Body of pancreas (tissue), 4 donors: ENCODE results near the gene CBR4. TPM values are rescaled to one million over a fixed set of nuclear protein-coding genes. Genes with fewer than 3 reads are reported as not detected.
"Not testable (repeated sequence)": the region's sequence is repeated elsewhere in the genome, so short reads cannot be mapped to it uniquely, and the experiment has no call there.

Experiments
- ATAC-seq: fragments of 150-250 bp; one replicate; pipeline ENCODE4 v1.9.1; 2016
- DNase-seq, 4 donors: peaks; one replicate each; pipeline ENCODE4 v3.0.0-alpha.2; 2019
- H3K27ac ChIP-seq, 4 donors: fragments of 200-600 bp; sonication (generic); 1 replicate in 3 of 4; 2 replicates in 1 of 4; pipeline versions ENCODE4 v1.5.1 to v1.6.1; 2016 to 2019; ENCODE audit warnings: mild to moderate bottlenecking in 1 of 4, mixed read lengths in 1 of 4, moderate library complexity in 1 of 4
- H3K27me3 ChIP-seq, 2 donors: fragments of 200-600 bp; sonication (generic); one replicate each; pipeline ENCODE4 v1.6.0; 2016; ENCODE audit warnings: mild to moderate bottlenecking in 1 of 2
- H3K36me3 ChIP-seq, 2 donors: fragments of 200-600 bp; sonication (generic); replicated peaks in 1 of 2; 2 replicates each; pipeline ENCODE4 v1.5.1; 2016; ENCODE audit warnings: low read depth in 2 of 2; ENCODE audit not compliant: insufficient read depth in 1 of 2
- H3K4me1 ChIP-seq: fragments of 200-600 bp; sonication (generic); one replicate; pipeline ENCODE4 v1.6.0; 2016
- H3K4me3 ChIP-seq, 2 donors: fragments of 200-600 bp; sonication (generic); 1 replicate in 1 of 2; 2 replicates in 1 of 2; pipeline ENCODE4 v1.5.1; 2016 to 2019
- H3K9me3 ChIP-seq, 3 donors: fragments of 200-600 bp; sonication (generic); 1 replicate in 2 of 3; 2 replicates in 1 of 3; pipeline ENCODE4 v1.5.1; 2016
- POLR2A ChIP-seq, 3 donors: fragments of 450-650 bp; IDR thresholded peaks; one replicate each; pipeline ENCODE4 v1.6.1; 2016; ENCODE audit warnings: antibody characterized with exemption in 3 of 3, mild to moderate bottlenecking in 2 of 3
- WGBS, 2 donors: methylation state at CpG; one replicate each; pipeline ENCODE4 v1.1.5; 2017; 5-methylcytosine and 5-hydroxymethylcytosine counted together
- intact Hi-C: fragments of 100-400 bp; cut with DNase I; formaldehyde crosslinking; loops from one replicate; pipeline ENCODE4 v1.15.1; 2023
- total RNA-seq, 2 donors: library from RNA; depleted of rRNA; stranded (reverse); fragments of >200 nt; gene quantifications; one replicate each; pipeline ENCODE4 v1.1.0, GENCODE V29; 2016
- TF ChIP-seq, protein P1 (sequence below), 7 experiments: fragments of 450-650 bp in 4 of 7; fragments of 200-600 bp in 3 of 7; sonication (generic) in 3 of 7; IDR thresholded peaks; one replicate each; pipeline ENCODE4 v1.5.1; 2016 to 2019; ENCODE audit warnings: antibody characterized with exemption in 7 of 7

CBR4 gene
- total RNA-seq, 2 donors from 2014 or later, result 24.1 to 24.4 TPM

GRCh38 chr4:169040559-169041261, 30.7 kb upstream of the CBR4 start:
- TF ChIP-seq POLR2A (IDR thresholded peaks at IDR 0.05), result no peak
- peak in 1 of 4 donors; percentile 30 for DNase-seq
- ATAC-seq, result no peak
- no peak overlapping the region for H3K27ac ChIP-seq
- no peaks in the 10 kb centered on the region for H3K9me3 ChIP-seq
- WGBS, 2 donors, result 83 to 84% methylated on average over 7 of the region's 7 CpGs
- no peaks in the 10 kb centered on the region for H3K4me1 ChIP-seq
- H3K4me3 ChIP-seq, result no peak overlapping the region
- no peaks in the 10 kb centered on the region for H3K36me3 ChIP-seq
- no peaks in the 10 kb centered on the region for H3K27me3 ChIP-seq
- intact Hi-C loops, result no loop called here

DNA sequence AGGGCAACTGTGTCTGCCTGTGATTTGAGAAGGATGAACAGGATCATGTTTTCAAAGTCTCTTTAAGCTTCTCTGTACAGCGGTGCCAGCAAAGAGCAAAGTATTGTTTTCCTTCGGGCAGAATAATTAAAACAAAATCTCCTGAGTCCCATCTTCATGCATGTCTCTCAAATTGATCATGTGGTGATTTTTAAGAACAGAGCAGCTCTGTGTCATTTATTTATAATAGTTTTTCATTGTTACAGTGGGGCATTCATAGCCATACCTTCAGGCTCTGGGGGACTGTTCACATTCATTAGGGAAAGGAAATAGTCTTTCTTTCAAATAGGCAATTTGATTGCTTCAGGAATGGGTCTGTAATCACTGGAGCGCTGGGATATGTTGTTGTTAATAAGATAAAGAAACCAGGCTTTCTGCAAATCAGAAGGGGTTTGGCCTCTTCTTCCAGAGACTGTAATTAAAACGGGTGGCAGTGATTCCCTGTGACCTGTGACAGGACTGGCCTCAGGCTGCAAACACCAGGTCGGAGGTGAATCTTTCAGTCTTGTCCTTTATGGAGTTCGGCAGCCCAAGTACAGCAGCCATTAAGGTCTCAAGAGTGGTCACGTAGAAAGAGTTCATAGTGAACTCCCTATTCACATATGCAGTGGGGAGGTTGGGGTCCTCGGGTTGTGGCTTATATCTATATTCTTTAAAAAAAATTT, 29.3 kb upstream of the CBR4 start:
- no peak for ATAC-seq
- 83 to 89% methylated on average over 8 of the region's 8 CpGs for WGBS, 2 donors
- DNase-seq, result no peak
- no peak overlapping the region for H3K27ac ChIP-seq
- no peak for TF ChIP-seq POLR2A (IDR thresholded peaks at IDR 0.05)
- TF ChIP-seq, protein P1, sequence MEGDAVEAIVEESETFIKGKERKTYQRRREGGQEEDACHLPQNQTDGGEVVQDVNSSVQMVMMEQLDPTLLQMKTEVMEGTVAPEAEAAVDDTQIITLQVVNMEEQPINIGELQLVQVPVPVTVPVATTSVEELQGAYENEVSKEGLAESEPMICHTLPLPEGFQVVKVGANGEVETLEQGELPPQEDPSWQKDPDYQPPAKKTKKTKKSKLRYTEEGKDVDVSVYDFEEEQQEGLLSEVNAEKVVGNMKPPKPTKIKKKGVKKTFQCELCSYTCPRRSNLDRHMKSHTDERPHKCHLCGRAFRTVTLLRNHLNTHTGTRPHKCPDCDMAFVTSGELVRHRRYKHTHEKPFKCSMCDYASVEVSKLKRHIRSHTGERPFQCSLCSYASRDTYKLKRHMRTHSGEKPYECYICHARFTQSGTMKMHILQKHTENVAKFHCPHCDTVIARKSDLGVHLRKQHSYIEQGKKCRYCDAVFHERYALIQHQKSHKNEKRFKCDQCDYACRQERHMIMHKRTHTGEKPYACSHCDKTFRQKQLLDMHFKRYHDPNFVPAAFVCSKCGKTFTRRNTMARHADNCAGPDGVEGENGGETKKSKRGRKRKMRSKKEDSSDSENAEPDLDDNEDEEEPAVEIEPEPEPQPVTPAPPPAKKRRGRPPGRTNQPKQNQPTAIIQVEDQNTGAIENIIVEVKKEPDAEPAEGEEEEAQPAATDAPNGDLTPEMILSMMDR (IDR thresholded peaks at IDR 0.05), result no peak
- no peak overlapping the region for H3K4me3 ChIP-seq
- no peaks in the 10 kb centered on the region for H3K4me1 ChIP-seq
- no peaks in the 10 kb centered on the region for H3K27me3 ChIP-seq
- no peaks in the 10 kb centered on the region for H3K36me3 ChIP-seq
- intact Hi-C loops, result no loop called here
- no peaks in the 10 kb centered on the region for H3K9me3 ChIP-seq

GRCh38 chr4:169037506-169037905, 27.5 kb upstream of the CBR4 start:
- Histone ChIP-seq H3K4me1 (no peaks in the 10 kb centered on the region), H3K27ac (no peak overlapping the region), H3K9me3 (no peaks in the 10 kb centered on the region), H3K27me3 (no peaks in the 10 kb centered on the region), H3K36me3 (no peaks in the 10 kb centered on the region), H3K4me3 (no peak overlapping the region)
- DNase-seq (no peak), ATAC-seq (no peak)
- intact Hi-C loops, result no loop called here
- WGBS, 2 donors, result 82 to 88% methylated on average over 3 of the region's 3 CpGs
- TF ChIP-seq, protein P1 (IDR thresholded peaks at IDR 0.05), result no peak
- TF ChIP-seq POLR2A (IDR thresholded peaks at IDR 0.05), result no peak

DNA sequence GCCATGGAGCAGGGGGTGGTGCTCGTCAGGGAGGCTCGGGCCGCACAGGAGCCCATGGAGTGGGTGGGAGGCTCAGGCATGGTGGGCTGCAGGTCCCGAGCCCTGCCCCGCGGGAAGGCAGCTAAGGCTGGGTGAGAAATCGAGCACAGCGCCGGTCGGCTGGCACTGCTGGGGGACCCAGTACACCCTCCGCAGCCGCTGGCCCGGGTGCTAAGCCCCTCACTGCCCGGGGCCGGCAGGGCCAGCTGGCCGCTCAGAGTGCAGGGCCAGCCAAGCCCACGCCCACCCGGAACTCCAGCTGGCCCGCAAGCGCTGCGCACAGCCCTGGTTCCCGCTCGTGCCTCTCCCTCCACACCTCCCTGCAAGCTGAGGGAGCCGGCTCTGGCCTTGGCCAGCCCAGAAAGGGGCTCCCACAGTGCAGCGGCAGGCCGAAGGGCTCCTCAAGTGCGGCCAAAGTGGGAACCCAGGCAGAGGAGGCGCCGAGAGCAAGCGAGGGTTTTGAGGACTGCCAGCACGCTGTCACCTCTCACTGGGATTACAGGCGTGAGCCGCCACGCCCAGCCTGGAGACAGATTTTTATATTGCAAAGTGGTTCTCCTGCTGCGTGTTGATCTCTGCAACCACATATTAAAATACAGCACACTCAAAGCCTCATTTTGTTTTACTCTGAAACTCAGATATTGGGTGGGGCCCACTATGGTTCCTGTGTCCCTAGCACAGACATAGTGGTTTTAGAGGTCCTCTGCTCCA, 26.0 kb upstream of the CBR4 start:
- not testable (repeated sequence) for ATAC-seq

GRCh38 chr4:169033660-169034059, 23.6 kb upstream of the CBR4 start:
- Histone ChIP-seq H3K4me1 (no peaks in the 10 kb centered on the region), H3K27me3 (no peaks in the 10 kb centered on the region), H3K4me3 (no peak overlapping the region), H3K36me3 (no peaks in the 10 kb centered on the region), H3K27ac (no peak overlapping the region), H3K9me3 (no peaks in the 10 kb centered on the region)
- intact Hi-C loops, result no loop called here
- DNase-seq, result peak in 3 of 4 donors; percentile 31 to 51 (median 41)
- TF ChIP-seq POLR2A (IDR thresholded peaks at IDR 0.05), result no peak
- TF ChIP-seq, protein P1 (IDR thresholded peaks at IDR 0.05), result no peak
- WGBS, 2 donors, result 76 to 80% methylated on average over 6 of the region's 6 CpGs
- ATAC-seq, result peak; percentile 56

More for the DNA sequence above, 26.0 kb upstream of the CBR4 start:
- H3K36me3 ChIP-seq, H3K27ac ChIP-seq, H3K4me3 ChIP-seq, intact Hi-C loops, H3K4me1 ChIP-seq, H3K9me3 ChIP-seq, DNase-seq, H3K27me3 ChIP-seq: not testable (repeated sequence)
- WGBS, 2 donors, result 90 to 99% methylated on average over 5 to 21 of the region's 35 CpGs
